Stimulated activated naive CD8-positive, alpha-beta T cell treated with anti-CD3 and anti-CD28 coated beads, Interleukin-15, amount 100 ng/mL, for 72 hours (primary cell): Measurements from ENCODE around the gene EFCAB8.
"Not testable (repeated sequence)": the region's sequence is repeated elsewhere in the genome, so short reads cannot be mapped to it uniquely, and the experiment has no call there.

Experiments used
- ATAC-seq: fragments of 150-1000 bp; cut with Tn5 transposase; 2 replicates; pipeline ENCODE4 v1.10.0; 2021; ENCODE audit warnings: mild to moderate bottlenecking, moderate library complexity
- DNase-seq, 2 donors: peaks; one replicate each; pipeline ENCODE4 v3.0.0; 2021 to 2022
- H3K27ac Mint-ChIP-seq, 2 donors: one replicate each; pipeline ENCODE4 v1.8.0; 2022; ENCODE audit warnings: mild to moderate bottlenecking in 2 of 2, mixed read lengths in 2 of 2, moderate library complexity in 2 of 2
- H3K27me3 Mint-ChIP-seq: one replicate; pipeline ENCODE4 v1.8.0; 2022; ENCODE audit warnings: mixed read lengths
- H3K4me1 Mint-ChIP-seq: one replicate; pipeline ENCODE4 v1.8.0; 2022; ENCODE audit warnings: mild to moderate bottlenecking, mixed read lengths
- H3K4me3 Mint-ChIP-seq, 2 donors: one replicate each; pipeline ENCODE4 v1.8.0; 2022; ENCODE audit warnings: mild to moderate bottlenecking in 2 of 2, mixed read lengths in 2 of 2, moderate library complexity in 1 of 2
- H3K9me3 Mint-ChIP-seq, 2 donors: one replicate each; pipeline ENCODE4 v1.8.0; 2022; ENCODE audit warnings: mixed read lengths in 2 of 2

Gene EFCAB8

GRCh38 chr20:32929162-32929561 lies 70.4 kb downstream of the EFCAB8 start:
- H3K4me3 Mint-ChIP-seq, result no peak overlapping the region
- no peaks in the 10 kb centered on the region for H3K4me1 Mint-ChIP-seq
- no peaks in the 10 kb centered on the region for H3K9me3 Mint-ChIP-seq
- ATAC-seq (no peak), DNase-seq (no peak)
- no peaks in the 10 kb centered on the region for H3K27me3 Mint-ChIP-seq
- no peak overlapping the region for H3K27ac Mint-ChIP-seq

GRCh38 chr20:32930181-32930580 lies 71.5 kb downstream of the EFCAB8 start:
- Mint-ChIP-seq H3K9me3 (no peaks in the 10 kb centered on the region), H3K27me3 (no peaks in the 10 kb centered on the region), H3K4me1 (no peaks in the 10 kb centered on the region), H3K4me3 (no peak overlapping the region), H3K27ac (no peak overlapping the region)
- ATAC-seq (no peak), DNase-seq (no peak)

GRCh38 chr20:32930701-32931100 lies 72.0 kb downstream of the EFCAB8 start:
- DNase-seq, result no peak
- Mint-ChIP-seq H3K4me3 (no peak overlapping the region), H3K27ac (peak overlapping the region in 1 of 2 donors; percentile 37), H3K27me3 (no peaks in the 10 kb centered on the region), H3K4me1 (no peaks in the 10 kb centered on the region), H3K9me3 (no peaks in the 10 kb centered on the region)
- no peak for ATAC-seq

GRCh38 chr20:32934580-32934979 lies 75.9 kb downstream of the EFCAB8 start:
- ATAC-seq, result no peak
- H3K27me3 Mint-ChIP-seq, result no peaks in the 10 kb centered on the region
- no peaks in the 10 kb centered on the region for H3K4me1 Mint-ChIP-seq
- H3K9me3 Mint-ChIP-seq, result no peaks in the 10 kb centered on the region
- H3K4me3 Mint-ChIP-seq, result no peak overlapping the region
- no peak overlapping the region for H3K27ac Mint-ChIP-seq
- DNase-seq, result no peak

- ATAC-seq (no peak), DNase-seq (no peak)
- no peaks in the 10 kb centered on the region for H3K9me3 Mint-ChIP-seq
- no peak overlapping the region for H3K4me3 Mint-ChIP-seq
- no peak overlapping the region for H3K27ac Mint-ChIP-seq
- peaks cover 17% of the 10 kb centered on the region for H3K4me1 Mint-ChIP-seq
- H3K27me3 Mint-ChIP-seq, result no peaks in the 10 kb centered on the region
Observed at GRCh38 chr20:32941155-32941885, 82.6 kb downstream of the EFCAB8 start.

GRCh38 chr20:32943490-32944052 lies 84.8 kb downstream of the EFCAB8 start:
- H3K4me3 Mint-ChIP-seq, result no peak overlapping the region
- H3K27ac Mint-ChIP-seq, result no peak overlapping the region
- no peaks in the 10 kb centered on the region for H3K27me3 Mint-ChIP-seq
- ATAC-seq (no peak), DNase-seq (no peak)
- H3K9me3 Mint-ChIP-seq, result no peaks in the 10 kb centered on the region
- H3K4me1 Mint-ChIP-seq, result peaks cover 24% of the 10 kb centered on the region

GRCh38 chr20:32945710-32946221 lies 87.0 kb downstream of the EFCAB8 start:
- Mint-ChIP-seq H3K4me1 (peaks cover 40% of the 10 kb centered on the region), H3K9me3 (no peaks in the 10 kb centered on the region), H3K4me3 (peak overlapping the region; percentile 7 to 40), H3K27me3 (no peaks in the 10 kb centered on the region), H3K27ac (peak overlapping the region; percentile 88 to 89)
- DNase-seq (no peak), ATAC-seq (peak; percentile 92)

GRCh38 chr20:32946629-32947028 lies 87.9 kb downstream of the EFCAB8 start:
- Mint-ChIP-seq H3K4me3 (peak overlapping the region in 1 of 2 donors; percentile 16), H3K27ac (peak overlapping the region in 1 of 2 donors; percentile 77), H3K27me3 (no peaks in the 10 kb centered on the region), H3K9me3 (no peaks in the 10 kb centered on the region), H3K4me1 (peaks cover 43% of the 10 kb centered on the region)
- DNase-seq (no peak), ATAC-seq (no peak)

GRCh38 chr20:32950539-32950938 lies 91.8 kb downstream of the EFCAB8 start:
- H3K27ac Mint-ChIP-seq, H3K4me3 Mint-ChIP-seq, ATAC-seq, DNase-seq, H3K27me3 Mint-ChIP-seq, H3K9me3 Mint-ChIP-seq: not testable (repeated sequence)
- H3K4me1 Mint-ChIP-seq, result peaks cover 38% of the 10 kb centered on the region

- Mint-ChIP-seq H3K27me3 (no peaks in the 10 kb centered on the region), H3K4me3 (no peak overlapping the region), H3K4me1 (peaks cover 21% of the 10 kb centered on the region), H3K9me3 (peaks cover 22 to 39% of the 10 kb centered on the region in 2 donors), H3K27ac (no peak overlapping the region)
- DNase-seq (no peak), ATAC-seq (no peak)
Observed at GRCh38 chr20:32957459-32957858, 98.7 kb downstream of the EFCAB8 start.

- DNase-seq, result no peak
- H3K27ac Mint-ChIP-seq, result no peak overlapping the region
- no peak for ATAC-seq
- H3K4me1 Mint-ChIP-seq, result peaks cover 27% of the 10 kb centered on the region
- peaks cover 22 to 34% of the 10 kb centered on the region in 2 donors for H3K9me3 Mint-ChIP-seq
- H3K27me3 Mint-ChIP-seq, result no peaks in the 10 kb centered on the region
- H3K4me3 Mint-ChIP-seq, result no peak overlapping the region
Observed at GRCh38 chr20:32958574-32958973, 99.9 kb downstream of the EFCAB8 start.

- Mint-ChIP-seq H3K9me3 (peaks cover 17 to 32% of the 10 kb centered on the region in 2 donors), H3K27me3 (no peaks in the 10 kb centered on the region), H3K4me1 (peaks cover 33% of the 10 kb centered on the region), H3K27ac (no peak overlapping the region), H3K4me3 (no peak overlapping the region)
- ATAC-seq (no peak), DNase-seq (no peak)
Observed at GRCh38 chr20:32959351-32960221, 100.9 kb downstream of the EFCAB8 start.

- Mint-ChIP-seq H3K4me1 (peaks cover 33% of the 10 kb centered on the region), H3K4me3 (no peak overlapping the region), H3K9me3 (peaks cover 17 to 32% of the 10 kb centered on the region in 2 donors), H3K27me3 (no peaks in the 10 kb centered on the region), H3K27ac (no peak overlapping the region)
- DNase-seq (no peak), ATAC-seq (no peak)
Observed at GRCh38 chr20:32960222-32960518, 101.4 kb downstream of the EFCAB8 start.

- no peak for DNase-seq
- H3K27ac Mint-ChIP-seq, result peak overlapping the region in 1 of 2 donors; percentile 82
- H3K9me3 Mint-ChIP-seq, result peaks cover 17 to 32% of the 10 kb centered on the region in 2 donors
- H3K27me3 Mint-ChIP-seq, result no peaks in the 10 kb centered on the region
- no peak overlapping the region for H3K4me3 Mint-ChIP-seq
- peaks cover 33% of the 10 kb centered on the region for H3K4me1 Mint-ChIP-seq
- ATAC-seq, result no peak
Observed at GRCh38 chr20:32960849-32961731, 102.4 kb downstream of the EFCAB8 start.

GRCh38 chr20:32962053-32962452 lies 103.3 kb downstream of the EFCAB8 start:
- Mint-ChIP-seq H3K27ac (peak overlapping the region; percentile 48 to 82), H3K27me3 (no peaks in the 10 kb centered on the region), H3K4me3 (no peak overlapping the region), H3K4me1 (peaks cover 33% of the 10 kb centered on the region), H3K9me3 (peaks cover 11 to 25% of the 10 kb centered on the region in 2 donors)
- ATAC-seq (no peak), DNase-seq (no peak)
